ENCODE measurements around the gene HSPB6. TPM values are rescaled to one million over a fixed set of nuclear protein-coding genes. Genes with fewer than 3 reads are reported as not detected.

HSPB6 gene
- total RNA-seq, 4 donors from 2014 or later: 1.7 to 21.9 (median 3.6) TPM

DNA sequence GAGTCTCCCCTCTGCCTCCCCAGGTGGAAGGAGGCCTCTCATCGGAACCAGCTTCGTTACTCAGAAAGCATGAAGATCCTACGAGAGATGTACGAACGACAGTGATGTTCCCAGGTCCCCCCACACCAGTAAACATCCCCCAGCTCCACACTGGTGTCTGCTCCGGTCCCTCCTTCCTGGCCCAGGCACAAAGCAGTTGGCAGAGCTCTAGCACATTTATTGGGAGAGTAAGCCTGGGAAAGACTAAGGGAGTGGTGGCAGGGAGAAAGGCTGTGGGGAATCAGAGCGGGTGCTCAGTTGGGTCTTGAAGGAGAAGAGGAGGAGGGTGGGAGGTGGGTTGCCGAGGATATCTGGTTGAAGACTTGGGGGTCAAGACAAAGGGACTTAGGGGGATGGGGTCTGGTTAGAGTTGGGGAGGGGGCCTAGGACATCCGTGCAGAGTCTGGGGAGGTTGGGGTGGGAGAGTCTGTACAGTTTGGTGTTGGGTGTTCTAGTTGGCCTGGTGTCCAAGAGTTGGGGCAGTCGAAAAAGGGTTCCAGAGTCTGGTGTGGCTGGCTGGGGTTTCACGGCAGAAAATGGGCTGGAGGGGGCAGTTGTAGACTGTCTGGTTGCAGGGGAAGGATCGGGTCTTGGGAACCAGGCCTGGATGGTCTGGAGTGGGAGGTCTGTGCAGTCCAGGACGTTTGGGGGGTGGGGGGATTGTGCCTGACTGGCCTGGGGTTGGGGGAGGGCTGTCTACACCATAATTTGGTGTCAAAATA is 2.3 kb downstream of the HSPB6 start:
- peaks cover 8 to 36% (median 21%) of the 10 kb centered on the region in 3 donors for H3K36me3 ChIP-seq
- no peak for DNase-seq
- intact Hi-C loops (cut with DNase I): no loop called here
- no peaks in the 10 kb centered on the region for H3K9me3 ChIP-seq
- H3K27me3 ChIP-seq: no peaks in the 10 kb centered on the region
- WGBS, 2 donors: 76 to 91% methylated on average over 10 to 13 of the region's 13 CpGs
- peak overlapping the region; percentile 93 to 98 (median 96) for H3K27ac ChIP-seq
- peak overlapping the region in 2 of 4 donors; percentile 69 to 88 for H3K4me3 ChIP-seq
- TF ChIP-seq POLR2A (IDR thresholded peaks at IDR 0.05): no peak
- TF ChIP-seq, protein P1, sequence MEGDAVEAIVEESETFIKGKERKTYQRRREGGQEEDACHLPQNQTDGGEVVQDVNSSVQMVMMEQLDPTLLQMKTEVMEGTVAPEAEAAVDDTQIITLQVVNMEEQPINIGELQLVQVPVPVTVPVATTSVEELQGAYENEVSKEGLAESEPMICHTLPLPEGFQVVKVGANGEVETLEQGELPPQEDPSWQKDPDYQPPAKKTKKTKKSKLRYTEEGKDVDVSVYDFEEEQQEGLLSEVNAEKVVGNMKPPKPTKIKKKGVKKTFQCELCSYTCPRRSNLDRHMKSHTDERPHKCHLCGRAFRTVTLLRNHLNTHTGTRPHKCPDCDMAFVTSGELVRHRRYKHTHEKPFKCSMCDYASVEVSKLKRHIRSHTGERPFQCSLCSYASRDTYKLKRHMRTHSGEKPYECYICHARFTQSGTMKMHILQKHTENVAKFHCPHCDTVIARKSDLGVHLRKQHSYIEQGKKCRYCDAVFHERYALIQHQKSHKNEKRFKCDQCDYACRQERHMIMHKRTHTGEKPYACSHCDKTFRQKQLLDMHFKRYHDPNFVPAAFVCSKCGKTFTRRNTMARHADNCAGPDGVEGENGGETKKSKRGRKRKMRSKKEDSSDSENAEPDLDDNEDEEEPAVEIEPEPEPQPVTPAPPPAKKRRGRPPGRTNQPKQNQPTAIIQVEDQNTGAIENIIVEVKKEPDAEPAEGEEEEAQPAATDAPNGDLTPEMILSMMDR (IDR thresholded peaks at IDR 0.05): no peak
- H3K4me1 ChIP-seq: peaks cover 37 to 57% (median 40%) of the 10 kb centered on the region in 3 donors

DNA sequence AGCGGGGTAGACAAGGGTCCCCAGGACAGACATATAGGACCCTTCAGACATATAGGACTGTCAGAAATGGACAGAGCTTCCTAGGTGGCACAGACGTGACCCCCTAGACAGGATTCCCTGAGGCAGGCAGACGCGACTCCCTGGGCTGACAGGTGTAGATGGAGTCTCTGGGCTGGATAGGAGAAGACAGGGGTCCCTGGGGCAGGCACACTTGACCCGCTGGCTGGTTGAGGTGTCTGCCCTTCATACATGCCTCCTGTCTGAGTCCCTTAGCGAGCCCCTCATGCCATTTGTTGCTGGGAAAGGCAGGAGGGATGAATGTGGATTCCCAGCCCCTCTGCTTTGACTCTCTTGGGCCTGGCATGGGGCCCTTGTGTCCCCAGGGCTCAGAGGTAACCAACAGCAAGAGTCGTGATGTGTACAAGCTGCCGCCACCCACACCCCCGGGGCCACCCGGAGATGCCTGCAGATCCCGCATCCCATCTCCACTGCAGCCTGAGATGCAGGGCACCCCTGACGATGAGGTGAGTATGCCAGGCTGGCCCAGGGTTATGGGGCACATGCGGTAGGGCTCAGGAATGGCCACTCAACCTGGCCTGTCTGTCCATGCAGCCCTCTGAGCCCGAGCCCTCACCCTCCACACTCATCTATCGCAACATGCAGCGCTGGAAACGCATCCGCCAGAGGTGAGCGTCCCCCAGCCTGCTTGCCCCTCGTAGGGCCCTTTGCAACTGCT is 3.0 kb downstream of the HSPB6 start:
- Histone ChIP-seq H3K4me1 (peaks cover 37 to 57% (median 43%) of the 10 kb centered on the region in 3 donors), H3K27ac (peak overlapping the region in 3 of 4 donors; percentile 93 to 98 (median 98)), H3K27me3 (no peaks in the 10 kb centered on the region), H3K36me3 (peaks cover 8 to 36% (median 21%) of the 10 kb centered on the region in 3 donors), H3K4me3 (no peak overlapping the region), H3K9me3 (no peaks in the 10 kb centered on the region)
- DNase-seq: no peak
- 95 to 100% methylated on average over 6 to 10 of the region's 20 CpGs for WGBS, 2 donors
- intact Hi-C loops (cut with DNase I): no loop called here
- TF ChIP-seq, protein P1 (IDR thresholded peaks at IDR 0.05): no peak
- no peak for TF ChIP-seq POLR2A (IDR thresholded peaks at IDR 0.05)

DNA sequence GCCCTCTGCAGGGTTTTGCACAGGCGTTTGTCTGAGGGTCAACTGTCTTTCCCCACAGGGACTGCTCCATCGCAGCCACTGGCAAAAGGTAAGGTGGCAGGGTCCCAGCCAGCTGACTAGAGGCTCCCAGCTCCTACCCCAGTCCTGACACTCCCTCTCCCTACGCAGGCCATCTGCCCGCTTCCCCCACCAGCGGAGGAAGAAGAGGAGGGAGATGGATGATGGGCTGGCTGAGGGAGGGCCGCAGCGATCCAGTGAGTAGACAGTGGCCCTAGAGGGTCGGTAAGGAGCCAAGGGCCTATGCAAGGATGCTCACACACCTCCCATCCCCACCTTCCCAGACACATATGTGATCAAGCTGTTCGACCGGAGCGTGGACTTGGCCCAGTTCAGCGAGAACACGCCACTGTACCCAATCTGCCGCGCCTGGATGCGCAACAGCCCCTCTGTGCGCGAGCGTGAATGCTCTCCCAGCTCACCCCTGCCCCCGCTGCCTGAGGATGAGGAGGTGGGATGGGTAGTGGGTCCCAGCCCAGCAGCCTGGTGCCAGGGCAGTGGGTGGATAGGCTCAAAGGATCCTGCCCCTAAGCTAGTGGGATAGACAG is 4.0 kb downstream of the HSPB6 start:
- Histone ChIP-seq H3K4me3 (no peak overlapping the region), H3K36me3 (peaks cover 8 to 36% (median 21%) of the 10 kb centered on the region in 3 donors), H3K9me3 (no peaks in the 10 kb centered on the region), H3K27ac (no peak overlapping the region), H3K4me1 (peaks cover 34 to 56% (median 43%) of the 10 kb centered on the region in 3 donors), H3K27me3 (no peaks in the 10 kb centered on the region)
- 92 to 93% methylated on average over 7 to 12 of the region's 20 CpGs for WGBS, 2 donors
- DNase-seq: no peak
- no peak for TF ChIP-seq POLR2A (IDR thresholded peaks at IDR 0.05)
- TF ChIP-seq, protein P1 (IDR thresholded peaks at IDR 0.05): no peak
- intact Hi-C loops (cut with DNase I): no loop called here

DNA sequence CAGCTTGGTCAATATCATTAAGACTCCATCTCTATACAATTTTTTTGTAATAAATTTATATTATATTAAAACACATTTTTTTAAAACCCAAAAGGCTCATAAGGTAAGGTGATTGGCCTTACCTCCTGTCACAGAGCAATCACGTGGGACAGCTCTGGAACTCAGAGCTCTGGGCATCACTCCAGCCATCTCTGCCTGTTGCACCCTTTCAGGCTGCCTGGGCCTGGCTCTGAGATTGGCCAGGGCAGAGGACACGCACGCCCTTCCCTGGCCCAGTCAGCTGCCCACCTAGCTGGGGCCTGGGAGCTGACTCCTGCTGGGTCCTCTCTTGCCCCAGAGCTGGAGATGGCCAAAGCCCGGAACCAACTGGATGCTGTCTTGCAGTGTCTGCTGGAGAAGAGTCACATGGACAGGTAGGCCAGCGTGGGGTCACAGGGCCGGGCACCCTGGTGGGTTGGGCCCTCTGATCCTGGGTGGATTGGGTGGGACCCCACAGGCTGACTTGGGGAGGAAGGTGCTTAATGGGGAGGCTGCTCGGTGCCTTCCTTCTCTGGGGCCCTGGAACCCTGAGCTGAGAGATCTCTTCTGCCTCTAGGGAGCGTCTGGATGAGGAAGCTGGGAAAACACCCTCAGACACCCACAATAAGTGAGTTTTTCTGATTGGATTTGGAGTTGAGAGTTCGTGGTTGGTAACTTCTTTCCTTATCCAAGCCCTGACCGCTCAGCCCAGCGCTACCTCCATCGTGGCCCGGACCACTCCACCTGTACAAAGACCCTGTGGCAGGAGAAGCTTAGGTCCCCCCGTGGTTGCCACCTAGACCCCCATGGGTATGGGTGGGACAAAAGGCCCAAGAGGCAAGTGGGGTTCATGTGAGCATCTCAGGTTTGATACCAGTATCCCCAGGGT is 4.7 kb downstream of the HSPB6 start:
- no peak for DNase-seq
- 86 to 90% methylated on average over 8 to 9 of the region's 14 CpGs for WGBS, 2 donors
- Histone ChIP-seq H3K27ac (no peak overlapping the region), H3K9me3 (no peaks in the 10 kb centered on the region), H3K4me3 (no peak overlapping the region), H3K4me1 (peaks cover 34 to 57% (median 40%) of the 10 kb centered on the region in 3 donors), H3K27me3 (no peaks in the 10 kb centered on the region), H3K36me3 (peaks cover 8 to 36% (median 21%) of the 10 kb centered on the region in 3 donors)
- TF ChIP-seq POLR2A (IDR thresholded peaks at IDR 0.05): no peak
- TF ChIP-seq, protein P1 (IDR thresholded peaks at IDR 0.05): no peak
- intact Hi-C loops (cut with DNase I): no loop called here

Measured in esophagus squamous epithelium (tissue), 5 donors.